WTC11 (cell line): ENCODE measurements around the gene IQSEC1. TPM values are rescaled to one million over a fixed set of nuclear protein-coding genes. Genes with fewer than 3 reads are reported as not detected.

ENCODE experiments used
- ATAC-seq: fragments of 200-7000 bp; cut with Tn5 transposase; 2 replicates; pipeline ENCODE4 v1.10.0; 2021; ENCODE audit warnings: mild to moderate bottlenecking, moderate library complexity
- CTCF ChIA-PET: fragments of 300-600 bp; sonication (Branson Sonifier 250); formaldehyde crosslinking; loops from one replicate; lab custom pipeline; 2021; ENCODE audit warnings: antibody characterized with exemption; lab: Charles Lee
- POLR2A ChIA-PET: fragments of 350-600 bp; sonication (Branson Sonifier 250); formaldehyde crosslinking; loops from one replicate; lab custom pipeline; 2021; ENCODE audit warnings: antibody characterized with exemption; lab: Charles Lee
- DNase-seq: peaks from one replicate; pipeline ENCODE4 v3.0.0; 2021; ENCODE audit warnings: low spot score
- H3K27ac Mint-ChIP-seq: 2 replicates; pipeline ENCODE4 v1.8.0; 2021; ENCODE audit warnings: mixed read lengths
- H3K27me3 Mint-ChIP-seq: 2 replicates; pipeline ENCODE4 v1.8.0; 2021; ENCODE audit warnings: low read depth, mild to moderate bottlenecking, moderate library complexity, mixed read lengths
- H3K36me3 Mint-ChIP-seq: 2 replicates; pipeline ENCODE4 v1.8.0; 2021; ENCODE audit warnings: mixed read lengths
- H3K4me1 Mint-ChIP-seq: 2 replicates; pipeline ENCODE4 v1.8.0; 2022; ENCODE audit warnings: mixed read lengths
- H3K4me3 Mint-ChIP-seq: 2 replicates; pipeline ENCODE4 v1.8.0; 2021; ENCODE audit warnings: mild to moderate bottlenecking, moderate library complexity, mixed read lengths
- H3K9me3 Mint-ChIP-seq: 2 replicates; pipeline ENCODE4 v1.8.0; 2021; ENCODE audit warnings: mixed read lengths
- CBFB ChIP-seq: sonication (generic); formaldehyde crosslinking; IDR thresholded peaks from 2 replicates; pipeline ENCODE4 v1.8.1; 2022; ENCODE audit warnings: mild to moderate bottlenecking, low read depth, missing genetic modification reagents
- FOXP1 ChIP-seq: sonication (generic); formaldehyde crosslinking; IDR thresholded peaks from 2 replicates; pipeline ENCODE4 v1.8.0; 2022; ENCODE audit warnings: missing genetic modification reagents, mild to moderate bottlenecking, moderate library complexity, borderline replicate concordance
- NFYB ChIP-seq: sonication (generic); formaldehyde crosslinking; conservative IDR thresholded peaks from 2 replicates; pipeline ENCODE4 v1.8.0; 2022; ENCODE audit warnings: low read depth, missing genetic modification reagents
- SOX15 ChIP-seq: fragments of 250-450 bp; sonication (Bioruptor Pico); IDR thresholded peaks from 2 replicates; pipeline ENCODE4 v1.9.0; 2021; ENCODE audit warnings: mild to moderate bottlenecking
- SP1 ChIP-seq: sonication (generic); formaldehyde crosslinking; conservative IDR thresholded peaks from 2 replicates; pipeline ENCODE4 v1.8.1; 2022; ENCODE audit warnings: missing genetic modification reagents
- TP53 ChIP-seq: sonication (generic); formaldehyde crosslinking; IDR thresholded peaks from 2 replicates; pipeline ENCODE4 v1.8.1; 2023; ENCODE audit warnings: mild to moderate bottlenecking, missing genetic modification reagents
- ZNF232 ChIP-seq: sonication (generic); formaldehyde crosslinking; IDR thresholded peaks from 2 replicates; pipeline ENCODE4 v1.8.0; 2022; ENCODE audit warnings: mild to moderate bottlenecking, missing genetic modification reagents
- ZNF416 ChIP-seq: fragments of 250-450 bp; sonication (Bioruptor Pico); IDR thresholded peaks from 2 replicates; pipeline ENCODE4 v1.9.0; 2021; ENCODE audit warnings: mild to moderate bottlenecking, inconsistent platforms
- ZNF423 ChIP-seq: fragments of 250-450 bp; sonication (Bioruptor Pico); IDR thresholded peaks from 2 replicates; pipeline ENCODE4 v2.1.2; 2022; ENCODE audit warnings: mild to moderate bottlenecking, moderate library complexity
- total RNA-seq: library from RNA; stranded (reverse); gene quantifications from 3 replicates; pipeline ENCODE4 v1.2.3, GENCODE V29; 2021
- TF ChIP-seq, protein P1 (sequence below): sonication (generic); formaldehyde crosslinking; IDR thresholded peaks from 2 replicates; pipeline ENCODE4 v1.8.1; 2022; ENCODE audit warnings: low read depth, missing genetic modification reagents, borderline replicate concordance
- TF ChIP-seq, protein P2 (sequence below): fragments of 250-450 bp; sonication (Bioruptor Pico); conservative IDR thresholded peaks from 2 replicates; pipeline ENCODE4 v1.9.0; 2021; ENCODE audit warnings: mild to moderate bottlenecking
- TF ChIP-seq, protein P3 (sequence below): sonication (generic); formaldehyde crosslinking; IDR thresholded peaks from 2 replicates; pipeline ENCODE4 v1.8.1; 2023; ENCODE audit warnings: mild to moderate bottlenecking, missing genetic modification reagents, moderate library complexity
- TF ChIP-seq, protein P4 (sequence below): sonication (generic); formaldehyde crosslinking; IDR thresholded peaks from 2 replicates; pipeline ENCODE4 v1.8.1; 2023; ENCODE audit warnings: mild to moderate bottlenecking, missing genetic modification reagents, borderline replicate concordance
- TF ChIP-seq, protein P5 (sequence below): sonication (generic); formaldehyde crosslinking; IDR thresholded peaks from 2 replicates; pipeline ENCODE4 v1.8.0; 2023; ENCODE audit warnings: missing genetic modification reagents
- TF ChIP-seq, protein P6 (sequence below): fragments of 250-450 bp; sonication (Bioruptor Pico); IDR thresholded peaks from 2 replicates; pipeline ENCODE4 v1.8.0; 2021; ENCODE audit warnings: mild to moderate bottlenecking
- TF ChIP-seq, protein P7 (sequence below): fragments of 200-600 bp; IDR thresholded peaks from 2 replicates; pipeline ENCODE4 v1.8.0; 2022; ENCODE audit warnings: antibody characterized with exemption
- TF ChIP-seq, protein P8 (sequence below): sonication (generic); formaldehyde crosslinking; IDR thresholded peaks from 2 replicates; pipeline ENCODE4 v1.8.0; 2022; ENCODE audit warnings: missing genetic modification reagents

The IQSEC1 gene
- total RNA-seq, 1 experiment from 2014 or later: 35.0 TPM

DNA sequence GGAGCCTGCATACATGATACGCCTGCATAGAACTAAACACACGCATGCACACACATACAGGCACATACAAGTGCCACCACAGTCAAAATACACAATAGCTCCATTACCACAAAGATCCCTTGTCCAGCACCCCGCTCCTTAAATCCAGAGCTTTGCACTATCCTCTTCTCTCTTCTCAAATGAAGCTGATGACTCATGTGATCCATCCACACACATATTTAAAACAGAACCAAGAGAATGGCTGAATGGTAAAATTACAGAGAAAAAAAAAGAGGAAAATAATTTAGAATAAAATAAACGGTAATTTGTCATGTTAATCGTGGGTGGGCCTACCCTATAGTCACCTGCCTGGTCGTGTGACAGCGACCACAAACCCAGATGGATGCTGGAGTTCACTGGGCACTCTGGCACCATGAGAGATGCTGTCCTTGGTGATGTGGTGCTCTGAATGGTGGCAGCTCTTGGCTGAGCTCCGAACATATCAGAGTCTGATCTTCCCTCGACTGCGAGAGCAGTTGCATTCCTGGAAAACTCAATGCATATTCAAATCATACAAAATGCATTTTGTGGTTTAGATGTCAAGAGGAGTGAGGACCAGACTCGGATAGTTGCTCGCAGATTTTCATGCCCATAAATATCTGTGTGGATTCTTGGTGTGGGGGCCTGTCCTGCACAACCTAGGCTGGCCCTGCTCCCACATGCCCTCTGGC is 8.9 kb downstream of the IQSEC1 start:
- ChIA-PET CTCF (interaction anchor here (1.1 kb wide), 1 partner anchor 28 kb away, joined by 3 read pairs; no protein-coding TSS in a partner anchor), POLR2A (no interaction called here)
- H3K9me3 Mint-ChIP-seq: no peaks in the 10 kb centered on the region
- no peak overlapping the region for H3K4me3 Mint-ChIP-seq
- DNase-seq (no peak), ATAC-seq (no peak)
- TF ChIP-seq SOX15 (CRISPR knock-in tag) (no peak), TP53 (CRISPR knock-in tag) (no peak), SP1 (no peak), NFYB (no peak), CBFB (CRISPR knock-in tag) (no peak), ZNF232 (CRISPR knock-in tag) (no peak), FOXP1 (CRISPR knock-in tag) (no peak), ZNF416 (CRISPR knock-in tag) (no peak), ZNF423 (CRISPR knock-in tag) (no peak)
- TF ChIP-seq, protein P1, sequence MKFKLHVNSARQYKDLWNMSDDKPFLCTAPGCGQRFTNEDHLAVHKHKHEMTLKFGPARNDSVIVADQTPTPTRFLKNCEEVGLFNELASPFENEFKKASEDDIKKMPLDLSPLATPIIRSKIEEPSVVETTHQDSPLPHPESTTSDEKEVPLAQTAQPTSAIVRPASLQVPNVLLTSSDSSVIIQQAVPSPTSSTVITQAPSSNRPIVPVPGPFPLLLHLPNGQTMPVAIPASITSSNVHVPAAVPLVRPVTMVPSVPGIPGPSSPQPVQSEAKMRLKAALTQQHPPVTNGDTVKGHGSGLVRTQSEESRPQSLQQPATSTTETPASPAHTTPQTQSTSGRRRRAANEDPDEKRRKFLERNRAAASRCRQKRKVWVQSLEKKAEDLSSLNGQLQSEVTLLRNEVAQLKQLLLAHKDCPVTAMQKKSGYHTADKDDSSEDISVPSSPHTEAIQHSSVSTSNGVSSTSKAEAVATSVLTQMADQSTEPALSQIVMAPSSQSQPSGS (CRISPR knock-in tag): no peak
- TF ChIP-seq, protein P2, sequence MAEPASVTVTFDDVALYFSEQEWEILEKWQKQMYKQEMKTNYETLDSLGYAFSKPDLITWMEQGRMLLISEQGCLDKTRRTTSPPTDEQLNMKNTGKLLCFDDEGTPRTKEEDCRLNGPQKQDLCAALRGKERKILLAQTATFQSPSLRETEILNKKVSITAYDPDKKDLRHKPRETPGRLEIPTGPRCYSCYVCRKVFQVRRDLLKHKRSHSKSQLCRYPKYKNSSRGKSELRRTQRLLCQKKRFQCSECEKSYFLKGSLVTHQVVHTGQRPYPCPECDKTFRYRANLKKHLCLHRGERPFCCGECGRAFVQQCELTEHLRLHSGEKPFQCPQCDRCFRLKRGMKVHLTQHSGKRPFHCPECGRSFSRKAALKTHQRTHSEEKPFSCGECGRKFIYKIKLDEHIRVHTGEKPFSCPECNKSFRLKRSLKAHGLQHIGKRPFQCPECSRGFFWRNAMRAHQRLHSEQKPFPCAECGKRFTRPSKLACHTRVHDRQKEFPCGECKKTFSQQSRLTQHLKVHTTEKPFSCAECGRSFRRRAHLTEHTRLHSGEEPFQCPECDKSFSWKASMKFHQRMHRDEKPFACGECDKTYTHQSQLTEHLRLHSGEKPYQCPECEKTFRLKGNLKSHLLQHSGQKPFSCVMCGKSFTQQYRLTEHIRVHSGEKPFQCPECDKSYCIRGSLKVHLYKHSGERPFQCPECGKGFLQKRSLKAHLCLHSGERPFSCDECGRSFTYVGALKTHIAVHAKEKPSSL (CRISPR knock-in tag): no peak
- TF ChIP-seq, protein P3, sequence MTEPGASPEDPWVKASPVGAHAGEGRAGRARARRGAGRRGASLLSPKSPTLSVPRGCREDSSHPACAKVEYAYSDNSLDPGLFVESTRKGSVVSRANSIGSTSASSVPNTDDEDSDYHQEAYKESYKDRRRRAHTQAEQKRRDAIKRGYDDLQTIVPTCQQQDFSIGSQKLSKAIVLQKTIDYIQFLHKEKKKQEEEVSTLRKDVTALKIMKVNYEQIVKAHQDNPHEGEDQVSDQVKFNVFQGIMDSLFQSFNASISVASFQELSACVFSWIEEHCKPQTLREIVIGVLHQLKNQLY (CRISPR knock-in tag): no peak
- TF ChIP-seq, protein P4, sequence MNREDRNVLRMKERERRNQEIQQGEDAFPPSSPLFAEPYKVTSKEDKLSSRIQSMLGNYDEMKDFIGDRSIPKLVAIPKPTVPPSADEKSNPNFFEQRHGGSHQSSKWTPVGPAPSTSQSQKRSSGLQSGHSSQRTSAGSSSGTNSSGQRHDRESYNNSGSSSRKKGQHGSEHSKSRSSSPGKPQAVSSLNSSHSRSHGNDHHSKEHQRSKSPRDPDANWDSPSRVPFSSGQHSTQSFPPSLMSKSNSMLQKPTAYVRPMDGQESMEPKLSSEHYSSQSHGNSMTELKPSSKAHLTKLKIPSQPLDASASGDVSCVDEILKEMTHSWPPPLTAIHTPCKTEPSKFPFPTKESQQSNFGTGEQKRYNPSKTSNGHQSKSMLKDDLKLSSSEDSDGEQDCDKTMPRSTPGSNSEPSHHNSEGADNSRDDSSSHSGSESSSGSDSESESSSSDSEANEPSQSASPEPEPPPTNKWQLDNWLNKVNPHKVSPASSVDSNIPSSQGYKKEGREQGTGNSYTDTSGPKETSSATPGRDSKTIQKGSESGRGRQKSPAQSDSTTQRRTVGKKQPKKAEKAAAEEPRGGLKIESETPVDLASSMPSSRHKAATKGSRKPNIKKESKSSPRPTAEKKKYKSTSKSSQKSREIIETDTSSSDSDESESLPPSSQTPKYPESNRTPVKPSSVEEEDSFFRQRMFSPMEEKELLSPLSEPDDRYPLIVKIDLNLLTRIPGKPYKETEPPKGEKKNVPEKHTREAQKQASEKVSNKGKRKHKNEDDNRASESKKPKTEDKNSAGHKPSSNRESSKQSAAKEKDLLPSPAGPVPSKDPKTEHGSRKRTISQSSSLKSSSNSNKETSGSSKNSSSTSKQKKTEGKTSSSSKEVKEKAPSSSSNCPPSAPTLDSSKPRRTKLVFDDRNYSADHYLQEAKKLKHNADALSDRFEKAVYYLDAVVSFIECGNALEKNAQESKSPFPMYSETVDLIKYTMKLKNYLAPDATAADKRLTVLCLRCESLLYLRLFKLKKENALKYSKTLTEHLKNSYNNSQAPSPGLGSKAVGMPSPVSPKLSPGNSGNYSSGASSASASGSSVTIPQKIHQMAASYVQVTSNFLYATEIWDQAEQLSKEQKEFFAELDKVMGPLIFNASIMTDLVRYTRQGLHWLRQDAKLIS (CRISPR knock-in tag): no peak
- TF ChIP-seq, protein P5, sequence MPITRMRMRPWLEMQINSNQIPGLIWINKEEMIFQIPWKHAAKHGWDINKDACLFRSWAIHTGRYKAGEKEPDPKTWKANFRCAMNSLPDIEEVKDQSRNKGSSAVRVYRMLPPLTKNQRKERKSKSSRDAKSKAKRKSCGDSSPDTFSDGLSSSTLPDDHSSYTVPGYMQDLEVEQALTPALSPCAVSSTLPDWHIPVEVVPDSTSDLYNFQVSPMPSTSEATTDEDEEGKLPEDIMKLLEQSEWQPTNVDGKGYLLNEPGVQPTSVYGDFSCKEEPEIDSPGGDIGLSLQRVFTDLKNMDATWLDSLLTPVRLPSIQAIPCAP (CRISPR knock-in tag): no peak
- TF ChIP-seq, protein P6, sequence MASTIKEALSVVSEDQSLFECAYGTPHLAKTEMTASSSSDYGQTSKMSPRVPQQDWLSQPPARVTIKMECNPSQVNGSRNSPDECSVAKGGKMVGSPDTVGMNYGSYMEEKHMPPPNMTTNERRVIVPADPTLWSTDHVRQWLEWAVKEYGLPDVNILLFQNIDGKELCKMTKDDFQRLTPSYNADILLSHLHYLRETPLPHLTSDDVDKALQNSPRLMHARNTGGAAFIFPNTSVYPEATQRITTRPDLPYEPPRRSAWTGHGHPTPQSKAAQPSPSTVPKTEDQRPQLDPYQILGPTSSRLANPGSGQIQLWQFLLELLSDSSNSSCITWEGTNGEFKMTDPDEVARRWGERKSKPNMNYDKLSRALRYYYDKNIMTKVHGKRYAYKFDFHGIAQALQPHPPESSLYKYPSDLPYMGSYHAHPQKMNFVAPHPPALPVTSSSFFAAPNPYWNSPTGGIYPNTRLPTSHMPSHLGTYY (CRISPR knock-in tag): no peak
- TF ChIP-seq, protein P7, sequence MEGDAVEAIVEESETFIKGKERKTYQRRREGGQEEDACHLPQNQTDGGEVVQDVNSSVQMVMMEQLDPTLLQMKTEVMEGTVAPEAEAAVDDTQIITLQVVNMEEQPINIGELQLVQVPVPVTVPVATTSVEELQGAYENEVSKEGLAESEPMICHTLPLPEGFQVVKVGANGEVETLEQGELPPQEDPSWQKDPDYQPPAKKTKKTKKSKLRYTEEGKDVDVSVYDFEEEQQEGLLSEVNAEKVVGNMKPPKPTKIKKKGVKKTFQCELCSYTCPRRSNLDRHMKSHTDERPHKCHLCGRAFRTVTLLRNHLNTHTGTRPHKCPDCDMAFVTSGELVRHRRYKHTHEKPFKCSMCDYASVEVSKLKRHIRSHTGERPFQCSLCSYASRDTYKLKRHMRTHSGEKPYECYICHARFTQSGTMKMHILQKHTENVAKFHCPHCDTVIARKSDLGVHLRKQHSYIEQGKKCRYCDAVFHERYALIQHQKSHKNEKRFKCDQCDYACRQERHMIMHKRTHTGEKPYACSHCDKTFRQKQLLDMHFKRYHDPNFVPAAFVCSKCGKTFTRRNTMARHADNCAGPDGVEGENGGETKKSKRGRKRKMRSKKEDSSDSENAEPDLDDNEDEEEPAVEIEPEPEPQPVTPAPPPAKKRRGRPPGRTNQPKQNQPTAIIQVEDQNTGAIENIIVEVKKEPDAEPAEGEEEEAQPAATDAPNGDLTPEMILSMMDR: no peak
- TF ChIP-seq, protein P8, sequence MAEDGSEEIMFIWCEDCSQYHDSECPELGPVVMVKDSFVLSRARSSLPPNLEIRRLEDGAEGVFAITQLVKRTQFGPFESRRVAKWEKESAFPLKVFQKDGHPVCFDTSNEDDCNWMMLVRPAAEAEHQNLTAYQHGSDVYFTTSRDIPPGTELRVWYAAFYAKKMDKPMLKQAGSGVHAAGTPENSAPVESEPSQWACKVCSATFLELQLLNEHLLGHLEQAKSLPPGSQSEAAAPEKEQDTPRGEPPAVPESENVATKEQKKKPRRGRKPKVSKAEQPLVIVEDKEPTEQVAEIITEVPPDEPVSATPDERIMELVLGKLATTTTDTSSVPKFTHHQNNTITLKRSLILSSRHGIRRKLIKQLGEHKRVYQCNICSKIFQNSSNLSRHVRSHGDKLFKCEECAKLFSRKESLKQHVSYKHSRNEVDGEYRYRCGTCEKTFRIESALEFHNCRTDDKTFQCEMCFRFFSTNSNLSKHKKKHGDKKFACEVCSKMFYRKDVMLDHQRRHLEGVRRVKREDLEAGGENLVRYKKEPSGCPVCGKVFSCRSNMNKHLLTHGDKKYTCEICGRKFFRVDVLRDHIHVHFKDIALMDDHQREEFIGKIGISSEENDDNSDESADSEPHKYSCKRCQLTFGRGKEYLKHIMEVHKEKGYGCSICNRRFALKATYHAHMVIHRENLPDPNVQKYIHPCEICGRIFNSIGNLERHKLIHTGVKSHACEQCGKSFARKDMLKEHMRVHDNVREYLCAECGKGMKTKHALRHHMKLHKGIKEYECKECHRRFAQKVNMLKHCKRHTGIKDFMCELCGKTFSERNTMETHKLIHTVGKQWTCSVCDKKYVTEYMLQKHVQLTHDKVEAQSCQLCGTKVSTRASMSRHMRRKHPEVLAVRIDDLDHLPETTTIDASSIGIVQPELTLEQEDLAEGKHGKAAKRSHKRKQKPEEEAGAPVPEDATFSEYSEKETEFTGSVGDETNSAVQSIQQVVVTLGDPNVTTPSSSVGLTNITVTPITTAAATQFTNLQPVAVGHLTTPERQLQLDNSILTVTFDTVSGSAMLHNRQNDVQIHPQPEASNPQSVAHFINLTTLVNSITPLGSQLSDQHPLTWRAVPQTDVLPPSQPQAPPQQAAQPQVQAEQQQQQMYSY (CRISPR knock-in tag): no peak
- H3K27ac Mint-ChIP-seq: no peak overlapping the region
- H3K36me3 Mint-ChIP-seq: no peaks in the 10 kb centered on the region
- H3K4me1 Mint-ChIP-seq: no peaks in the 10 kb centered on the region
- no peaks in the 10 kb centered on the region for H3K27me3 Mint-ChIP-seq
